Osteocyte (in vitro differentiated cells): ENCODE data around the gene RPL35. TPM values are rescaled to one million over a fixed set of nuclear protein-coding genes. Genes with fewer than 3 reads are reported as not detected.

Experiments
- DNase-seq: peaks from one replicate; pipeline ENCODE4 v3.0.0; 2021; ENCODE audit warnings: mixed read lengths; ENCODE audit not compliant: unreplicated experiment; ENCODE audit errors: extremely low spot score
- H3K27ac Mint-ChIP-seq: one replicate; pipeline ENCODE4 v1.8.0; 2021; ENCODE audit warnings: mild to moderate bottlenecking, mixed read lengths; ENCODE audit not compliant: unreplicated experiment
- H3K27me3 Mint-ChIP-seq: one replicate; pipeline ENCODE4 v1.8.0; 2021; ENCODE audit warnings: mixed read lengths; ENCODE audit not compliant: unreplicated experiment
- H3K36me3 Mint-ChIP-seq: one replicate; pipeline ENCODE4 v1.8.0; 2021; ENCODE audit warnings: mixed read lengths; ENCODE audit not compliant: unreplicated experiment
- H3K4me1 Mint-ChIP-seq: one replicate; pipeline ENCODE4 v1.8.0; 2021; ENCODE audit warnings: mixed read lengths; ENCODE audit not compliant: unreplicated experiment
- H3K4me3 Mint-ChIP-seq: one replicate; pipeline ENCODE4 v1.8.0; 2021; ENCODE audit warnings: mild to moderate bottlenecking, moderate library complexity, mixed read lengths; ENCODE audit not compliant: unreplicated experiment
- H3K9me3 Mint-ChIP-seq: one replicate; pipeline ENCODE4 v1.8.0; 2021; ENCODE audit warnings: mixed read lengths; ENCODE audit not compliant: unreplicated experiment
- total RNA-seq: library from RNA; stranded (reverse); gene quantifications from 2 replicates; pipeline ENCODE4 v1.2.1, GENCODE V29; 2021
- TF ChIP-seq, protein P1 (sequence below): fragments of 200-600 bp; sonication (generic); IDR thresholded peaks from 2 replicates; pipeline ENCODE4 v1.5.0; 2021; ENCODE audit warnings: antibody characterized with exemption, mild to moderate bottlenecking, moderate library complexity

The RPL35 gene
- total RNA-seq, 1 donor from 2014 or later: 912 TPM

GRCh38 chr9:124814164-124814535, 47.6 kb downstream of the RPL35 start:
- H3K27ac Mint-ChIP-seq: peak overlapping the region; percentile 92
- no peak for DNase-seq
- H3K27me3 Mint-ChIP-seq: no peaks in the 10 kb centered on the region
- peaks cover 5% of the 10 kb centered on the region for H3K36me3 Mint-ChIP-seq
- no peaks in the 10 kb centered on the region for H3K9me3 Mint-ChIP-seq
- TF ChIP-seq, protein P1, sequence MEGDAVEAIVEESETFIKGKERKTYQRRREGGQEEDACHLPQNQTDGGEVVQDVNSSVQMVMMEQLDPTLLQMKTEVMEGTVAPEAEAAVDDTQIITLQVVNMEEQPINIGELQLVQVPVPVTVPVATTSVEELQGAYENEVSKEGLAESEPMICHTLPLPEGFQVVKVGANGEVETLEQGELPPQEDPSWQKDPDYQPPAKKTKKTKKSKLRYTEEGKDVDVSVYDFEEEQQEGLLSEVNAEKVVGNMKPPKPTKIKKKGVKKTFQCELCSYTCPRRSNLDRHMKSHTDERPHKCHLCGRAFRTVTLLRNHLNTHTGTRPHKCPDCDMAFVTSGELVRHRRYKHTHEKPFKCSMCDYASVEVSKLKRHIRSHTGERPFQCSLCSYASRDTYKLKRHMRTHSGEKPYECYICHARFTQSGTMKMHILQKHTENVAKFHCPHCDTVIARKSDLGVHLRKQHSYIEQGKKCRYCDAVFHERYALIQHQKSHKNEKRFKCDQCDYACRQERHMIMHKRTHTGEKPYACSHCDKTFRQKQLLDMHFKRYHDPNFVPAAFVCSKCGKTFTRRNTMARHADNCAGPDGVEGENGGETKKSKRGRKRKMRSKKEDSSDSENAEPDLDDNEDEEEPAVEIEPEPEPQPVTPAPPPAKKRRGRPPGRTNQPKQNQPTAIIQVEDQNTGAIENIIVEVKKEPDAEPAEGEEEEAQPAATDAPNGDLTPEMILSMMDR: no peak
- H3K4me1 Mint-ChIP-seq: peaks cover 52% of the 10 kb centered on the region
- no peak overlapping the region for H3K4me3 Mint-ChIP-seq

DNA sequence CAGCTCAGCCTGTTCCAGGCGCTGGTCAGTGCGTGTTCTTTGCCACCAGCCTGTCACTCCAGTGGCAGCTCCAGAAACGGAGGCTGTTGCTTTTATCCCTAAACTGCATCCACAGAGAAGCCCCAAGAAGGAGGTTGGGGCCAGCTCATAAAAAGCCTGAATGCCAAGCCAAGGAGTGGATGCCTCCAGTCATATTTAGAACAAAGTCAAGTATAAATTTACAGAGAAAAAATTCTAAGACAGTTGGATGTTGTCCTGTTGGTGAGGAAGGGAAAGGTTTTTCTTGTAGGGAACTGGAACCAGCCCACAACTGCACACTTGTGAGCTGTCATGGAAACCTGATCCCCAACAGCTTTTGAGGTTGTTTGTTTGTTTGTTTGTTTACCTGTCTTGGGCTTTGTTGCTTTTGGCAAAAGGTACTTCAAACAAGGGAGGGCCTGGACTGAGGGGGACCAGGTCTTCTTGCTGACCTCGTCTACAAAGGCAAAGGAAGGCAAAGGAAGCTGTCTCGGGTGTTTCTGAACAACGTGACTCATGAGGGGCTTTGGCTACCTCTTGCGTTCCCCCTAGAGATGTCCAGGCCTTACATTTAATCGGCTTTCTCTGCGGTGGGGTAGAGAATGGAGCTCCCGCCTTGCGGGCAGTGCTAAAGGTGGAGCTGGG, 48.1 kb downstream of the RPL35 start:
- TF ChIP-seq, protein P1: no peak
- no peaks in the 10 kb centered on the region for H3K9me3 Mint-ChIP-seq

DNA sequence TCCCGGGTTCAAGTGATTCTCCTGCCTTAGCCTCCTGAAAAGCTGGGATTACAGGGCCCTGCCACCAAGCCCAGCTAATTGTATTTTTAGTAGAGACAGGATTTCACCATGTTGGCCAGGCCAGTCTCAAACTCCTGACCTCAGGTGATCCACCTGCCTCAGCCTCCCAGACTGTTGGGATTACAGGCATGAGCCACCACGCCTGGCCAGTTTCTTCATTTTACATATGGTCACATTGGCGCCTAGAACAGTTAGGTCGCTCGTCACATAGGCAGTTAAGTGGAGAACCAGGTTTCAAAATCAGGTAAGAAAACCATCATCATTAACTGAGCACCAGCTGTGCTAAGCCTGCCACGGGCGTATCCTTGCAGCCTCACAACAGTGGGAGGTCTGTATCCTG, 48.7 kb downstream of the RPL35 start:
- Mint-ChIP-seq H3K9me3 (no peaks in the 10 kb centered on the region), H3K36me3 (peaks cover 10% of the 10 kb centered on the region), H3K4me1 (peaks cover 41% of the 10 kb centered on the region), H3K4me3 (peak overlapping the region; percentile 38), H3K27me3 (no peaks in the 10 kb centered on the region), H3K27ac (peak overlapping the region; percentile 92)
- DNase-seq: no peak
- TF ChIP-seq, protein P1: no peak

More for the DNA sequence above, 48.1 kb downstream of the RPL35 start:
- H3K27ac Mint-ChIP-seq: peak overlapping the region; percentile 92
- H3K36me3 Mint-ChIP-seq: peaks cover 7% of the 10 kb centered on the region
- peaks cover 47% of the 10 kb centered on the region for H3K4me1 Mint-ChIP-seq
- DNase-seq: no peak
- no peaks in the 10 kb centered on the region for H3K27me3 Mint-ChIP-seq
- no peak overlapping the region for H3K4me3 Mint-ChIP-seq

GRCh38 chr9:124812441-124812876, 49.3 kb downstream of the RPL35 start:
- peak overlapping the region; percentile 92 for H3K27ac Mint-ChIP-seq
- peaks cover 40% of the 10 kb centered on the region for H3K4me1 Mint-ChIP-seq
- TF ChIP-seq, protein P1: no peak
- peak; percentile 95 for DNase-seq
- H3K9me3 Mint-ChIP-seq: no peaks in the 10 kb centered on the region
- H3K4me3 Mint-ChIP-seq: peak overlapping the region; percentile 38
- H3K27me3 Mint-ChIP-seq: no peaks in the 10 kb centered on the region
- peaks cover 10% of the 10 kb centered on the region for H3K36me3 Mint-ChIP-seq

DNA sequence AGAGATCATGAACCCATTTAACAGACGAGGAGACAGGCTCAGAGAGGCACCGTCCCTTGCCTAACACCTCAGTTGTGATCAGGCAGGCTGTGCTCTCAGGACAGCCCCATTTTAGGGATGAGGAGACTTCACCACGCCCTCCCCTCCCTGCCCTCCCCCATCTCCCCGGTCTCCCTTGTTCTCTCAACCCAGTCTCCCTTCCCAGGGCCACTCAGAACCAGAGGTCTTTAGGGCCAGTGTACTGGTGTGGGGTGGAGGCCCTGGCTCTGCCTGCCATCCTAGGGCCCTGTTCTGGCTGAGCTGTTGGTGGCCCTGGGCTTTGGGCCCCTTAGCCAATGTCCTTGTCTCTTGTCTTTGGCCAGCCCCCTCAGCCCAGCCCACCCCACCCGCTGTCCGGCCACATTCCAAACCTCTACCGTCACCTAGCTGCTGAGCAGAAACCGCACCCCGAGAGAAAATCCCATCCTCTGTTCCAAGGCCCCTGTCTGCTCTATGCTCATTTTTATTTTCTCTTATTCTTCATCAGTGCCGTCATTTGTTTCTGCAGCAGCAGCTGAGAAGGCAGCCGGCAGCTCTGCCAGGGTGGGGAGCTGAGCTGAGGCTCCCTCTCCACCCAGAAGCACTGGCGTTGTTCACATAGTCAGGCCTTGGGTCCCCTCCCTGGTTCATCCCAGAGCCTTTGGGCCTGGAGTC, 50.9 kb downstream of the RPL35 start:
- Mint-ChIP-seq H3K4me3 (no peak overlapping the region), H3K9me3 (no peaks in the 10 kb centered on the region), H3K27me3 (no peaks in the 10 kb centered on the region), H3K4me1 (peaks cover 40% of the 10 kb centered on the region), H3K36me3 (peaks cover 12% of the 10 kb centered on the region), H3K27ac (peak overlapping the region; percentile 92)
- no peak for DNase-seq
- TF ChIP-seq, protein P1: peak; percentile 21
